ENCODE data around the gene TMEM88.

TMEM88 gene

GRCh38 chr17:7818026-7818425, 36.8 kb upstream of the TMEM88 start:
- no peak for TF ChIP-seq Cebpa-rat (IDR thresholded peaks at IDR 0.05)
- 0 out of 2 replicates have a peak, but pooled peaks cover 3% of the 10 kb centered on the region for H3K27me3 ChIP-seq
- no peaks in the 10 kb centered on the region for H3K36me3 ChIP-seq

GRCh38 chr17:7818746-7819645, 35.9 kb upstream of the TMEM88 start:
- 0 out of 2 replicates have a peak, but pooled peaks cover 3% of the 10 kb centered on the region for H3K27me3 ChIP-seq
- no peaks in the 10 kb centered on the region for H4K20me1 ChIP-seq
- H3K27ac ChIP-seq = no peak overlapping the region
- no peak overlapping the region for H3K4me2 ChIP-seq
- TF ChIP-seq Cebpa-rat (IDR thresholded peaks at IDR 0.05) = no peak
- H3K4me3 ChIP-seq = no peak overlapping the region
- H3K36me3 ChIP-seq = no peaks in the 10 kb centered on the region
- no peaks in the 10 kb centered on the region for H3K9me3 ChIP-seq
- no peak overlapping the region for H3K9ac ChIP-seq
- H3K4me1 ChIP-seq = no peaks in the 10 kb centered on the region

More at GRCh38 chr17:7818026-7818425, 36.8 kb upstream of the TMEM88 start:
- Histone ChIP-seq H3K9me3 (no peaks in the 10 kb centered on the region), H3K4me3 (no peak overlapping the region), H4K20me1 (no peaks in the 10 kb centered on the region), H3K4me2 (no peak overlapping the region), H3K4me1 (no peaks in the 10 kb centered on the region), H3K9ac (no peak overlapping the region), H3K27ac (no peak overlapping the region)

GRCh38 chr17:7820231-7820630, 34.6 kb upstream of the TMEM88 start:
- no peak for TF ChIP-seq Cebpa-rat (IDR thresholded peaks at IDR 0.05)
- Histone ChIP-seq H3K9ac (peak overlapping the region; percentile 45; the same call in 1 of the 2 replicates), H3K27ac (no peak overlapping the region), H3K4me2 (no peak overlapping the region), H4K20me1 (no peaks in the 10 kb centered on the region), H3K36me3 (no peaks in the 10 kb centered on the region), H3K4me1 (peaks cover 8% of the 10 kb centered on the region), H3K27me3 (0 out of 2 replicates have a peak, but pooled peaks cover 3% of the 10 kb centered on the region), H3K4me3 (no peak overlapping the region), H3K9me3 (no peaks in the 10 kb centered on the region)

GRCh38 chr17:7822126-7822525, 32.7 kb upstream of the TMEM88 start:
- Histone ChIP-seq H3K4me1 (peaks cover 10% of the 10 kb centered on the region), H3K4me3 (no peak overlapping the region), H3K9ac (no peak overlapping the region), H3K4me2 (no peak overlapping the region), H3K9me3 (no peaks in the 10 kb centered on the region), H4K20me1 (no peaks in the 10 kb centered on the region), H3K27me3 (0 out of 2 replicates have a peak, but pooled peaks cover 3% of the 10 kb centered on the region), H3K27ac (no peak overlapping the region), H3K36me3 (no peaks in the 10 kb centered on the region)
- no peak for TF ChIP-seq Cebpa-rat (IDR thresholded peaks at IDR 0.05)

GRCh38 chr17:7823581-7824001, 31.3 kb upstream of the TMEM88 start:
- Histone ChIP-seq H3K4me1 (peaks cover 10% of the 10 kb centered on the region), H3K36me3 (no peaks in the 10 kb centered on the region), H3K4me2 (no peak overlapping the region), H3K27me3 (no peaks in the 10 kb centered on the region), H3K27ac (no peak overlapping the region), H3K9ac (no peak overlapping the region), H3K9me3 (no peaks in the 10 kb centered on the region), H3K4me3 (no peak overlapping the region), H4K20me1 (no peaks in the 10 kb centered on the region)
- TF ChIP-seq Cebpa-rat (IDR thresholded peaks at IDR 0.05) = no peak

- H3K9ac ChIP-seq = no peak overlapping the region
- H3K4me2 ChIP-seq = no peak overlapping the region; the same call in 1 of the 2 replicates
- no peaks in the 10 kb centered on the region for H4K20me1 ChIP-seq
- H3K4me1 ChIP-seq = peaks cover 10% of the 10 kb centered on the region
- no peak for TF ChIP-seq Cebpa-rat (IDR thresholded peaks at IDR 0.05)
- no peak overlapping the region for H3K27ac ChIP-seq
- no peaks in the 10 kb centered on the region for H3K27me3 ChIP-seq
- no peaks in the 10 kb centered on the region for H3K9me3 ChIP-seq
- no peaks in the 10 kb centered on the region for H3K36me3 ChIP-seq
- no peak overlapping the region for H3K4me3 ChIP-seq
Measured at GRCh38 chr17:7824021-7824924, 30.6 kb upstream of the TMEM88 start.

GRCh38 chr17:7825206-7825990, 29.5 kb upstream of the TMEM88 start:
- H3K4me3 ChIP-seq = no peak overlapping the region
- H3K36me3 ChIP-seq = no peaks in the 10 kb centered on the region
- H3K4me2 ChIP-seq = peak overlapping the region; percentile 26
- H3K27ac ChIP-seq = no peak overlapping the region
- H4K20me1 ChIP-seq = no peaks in the 10 kb centered on the region
- H3K27me3 ChIP-seq = no peaks in the 10 kb centered on the region
- H3K9me3 ChIP-seq = no peaks in the 10 kb centered on the region
- H3K9ac ChIP-seq = no peak overlapping the region
- peaks cover 10% of the 10 kb centered on the region for H3K4me1 ChIP-seq
- no peak for TF ChIP-seq Cebpa-rat (IDR thresholded peaks at IDR 0.05)

GRCh38 chr17:7830616-7831015, 24.2 kb upstream of the TMEM88 start:
- no peak overlapping the region for H3K4me3 ChIP-seq
- no peak overlapping the region for H3K9ac ChIP-seq
- H3K36me3 ChIP-seq = no peaks in the 10 kb centered on the region
- no peak for TF ChIP-seq Cebpa-rat (IDR thresholded peaks at IDR 0.05)
- H3K27me3 ChIP-seq = no peaks in the 10 kb centered on the region
- no peak overlapping the region for H3K4me2 ChIP-seq
- H3K9me3 ChIP-seq = no peaks in the 10 kb centered on the region
- H4K20me1 ChIP-seq = no peaks in the 10 kb centered on the region
- H3K4me1 ChIP-seq = peaks cover 13% of the 10 kb centered on the region
- no peak overlapping the region for H3K27ac ChIP-seq

GRCh38 chr17:7831233-7831632, 23.6 kb upstream of the TMEM88 start:
- H3K4me3 ChIP-seq = no peak overlapping the region
- no peaks in the 10 kb centered on the region for H3K36me3 ChIP-seq
- H3K27ac ChIP-seq = no peak overlapping the region
- no peak overlapping the region for H3K9ac ChIP-seq
- no peaks in the 10 kb centered on the region for H3K27me3 ChIP-seq
- peaks cover 13% of the 10 kb centered on the region for H3K4me1 ChIP-seq
- no peaks in the 10 kb centered on the region for H4K20me1 ChIP-seq
- no peak for TF ChIP-seq Cebpa-rat (IDR thresholded peaks at IDR 0.05)
- no peak overlapping the region for H3K4me2 ChIP-seq
- no peaks in the 10 kb centered on the region for H3K9me3 ChIP-seq
